GM19023 (cell line): Measurements from ENCODE around the gene COL23A1.

Experiments
- ATAC-seq: cut with Tn5 transposase; IDR thresholded peaks from one replicate; pipeline ENCODE4 v1.9.1; 2021; ENCODE audit warnings: mild to moderate bottlenecking, moderate library complexity; ENCODE audit not compliant: unreplicated experiment

The COL23A1 gene

GRCh38 chr5:178515776-178516503 lies 74.3 kb downstream of the COL23A1 start:
- ATAC-seq, result no peak

- ATAC-seq, result no peak
Measured at GRCh38 chr5:178514851-178515418, 75.3 kb downstream of the COL23A1 start.

GRCh38 chr5:178511172-178511571 lies 79.0 kb downstream of the COL23A1 start:
- ATAC-seq, result no peak

- no peak for ATAC-seq
Measured at GRCh38 chr5:178509491-178510057, 80.6 kb downstream of the COL23A1 start.

- ATAC-seq, result no peak
Measured at GRCh38 chr5:178507151-178507932, 82.9 kb downstream of the COL23A1 start.

GRCh38 chr5:178505639-178506407 lies 84.4 kb downstream of the COL23A1 start:
- no peak for ATAC-seq

DNA sequence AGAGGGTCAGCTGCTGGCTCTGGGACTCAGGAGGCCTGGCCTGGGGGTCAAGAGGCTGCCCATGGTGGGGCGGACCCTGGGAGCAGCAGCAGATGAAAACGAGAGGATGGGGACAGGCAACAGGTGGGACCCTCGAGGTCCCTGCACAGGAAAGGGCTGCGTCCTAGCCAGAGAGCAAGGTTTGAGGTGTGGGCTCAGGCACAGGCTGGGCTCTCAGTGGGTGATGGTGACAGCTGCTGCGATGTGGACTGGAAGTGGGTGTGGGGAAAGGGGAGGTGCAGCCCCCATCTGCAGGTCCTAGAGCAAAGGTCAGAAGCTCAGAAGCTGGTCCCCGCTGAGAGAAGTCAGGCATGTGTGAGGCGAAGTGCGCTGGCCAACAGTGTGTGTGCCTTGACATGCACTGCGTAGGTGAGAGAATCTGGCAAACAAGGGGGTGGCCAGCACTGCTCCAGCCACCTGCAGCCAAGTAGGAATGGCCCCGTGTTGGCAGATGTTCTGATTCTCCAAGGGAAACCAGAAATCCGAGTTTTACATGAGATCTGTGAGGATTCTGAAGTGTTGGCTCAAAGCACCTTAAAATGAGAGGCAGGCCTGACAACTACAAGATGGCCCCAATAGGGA lies 85.7 kb downstream of the COL23A1 start:
- no peak for ATAC-seq

- ATAC-seq, result no peak
Measured at GRCh38 chr5:178502401-178503100, 87.6 kb downstream of the COL23A1 start.

GRCh38 chr5:178499352-178499751 lies 90.8 kb downstream of the COL23A1 start:
- no peak for ATAC-seq

DNA sequence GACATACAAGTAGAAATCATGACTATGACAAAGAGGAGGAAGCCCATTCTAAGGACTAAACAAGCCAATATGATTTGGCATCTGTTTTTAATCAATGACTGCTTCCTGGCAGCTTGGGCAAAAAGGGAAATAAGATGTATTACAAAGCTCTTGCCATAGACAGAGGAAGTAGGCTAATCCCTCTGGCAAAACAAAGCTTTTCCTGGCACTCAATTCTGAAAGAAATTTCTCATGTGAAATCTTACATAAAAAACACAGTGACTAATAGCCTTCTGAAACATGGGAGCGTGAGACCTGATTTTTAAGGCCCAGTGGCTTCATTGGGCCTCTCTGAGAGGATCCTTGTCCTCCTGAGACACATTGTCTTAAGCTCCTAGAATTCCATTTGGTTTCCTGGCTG lies 93.6 kb downstream of the COL23A1 start:
- ATAC-seq, result no peak

- ATAC-seq, result no peak
Measured at GRCh38 chr5:178496214-178496613, 94.0 kb downstream of the COL23A1 start.

- no peak for ATAC-seq
Measured at GRCh38 chr5:178495706-178496105, 94.5 kb downstream of the COL23A1 start.

- no peak for ATAC-seq
Measured at GRCh38 chr5:178492278-178492677, 97.9 kb downstream of the COL23A1 start.

DNA sequence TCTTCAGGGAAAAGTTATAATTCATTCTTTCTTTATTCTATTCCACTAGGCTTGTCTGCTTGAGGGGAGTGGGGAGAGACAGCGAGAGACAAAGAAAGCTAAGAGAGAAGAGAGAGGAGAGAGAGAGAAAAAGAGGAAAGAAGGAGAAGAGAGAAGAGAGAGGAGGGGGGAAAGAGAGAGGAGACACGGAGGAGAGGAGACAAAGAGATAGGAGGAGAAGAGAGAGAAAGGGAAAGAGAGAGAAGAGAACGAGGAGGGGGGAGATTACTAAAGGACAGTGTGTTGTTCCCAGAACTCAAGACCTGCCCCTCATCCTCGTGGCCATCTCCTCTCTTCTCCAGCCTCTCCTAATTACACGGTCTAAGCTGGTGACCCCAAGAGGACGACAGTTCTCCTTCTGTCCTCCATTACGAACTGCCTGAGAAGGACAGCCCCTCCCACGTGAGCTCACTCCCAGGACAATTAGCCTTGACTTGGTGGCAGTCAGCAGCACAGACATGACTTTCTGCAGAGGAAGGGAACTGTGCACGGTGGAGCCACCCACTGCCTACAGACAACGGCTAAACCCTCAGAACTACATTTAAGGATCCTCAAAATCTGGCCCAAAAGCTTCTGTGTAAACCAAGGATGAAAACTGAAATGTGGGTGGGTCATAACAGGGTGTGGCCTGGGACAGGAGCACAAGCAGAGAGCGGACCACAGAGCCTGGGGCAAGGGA lies 99.1 kb downstream of the COL23A1 start:
- ATAC-seq, result no peak

DNA sequence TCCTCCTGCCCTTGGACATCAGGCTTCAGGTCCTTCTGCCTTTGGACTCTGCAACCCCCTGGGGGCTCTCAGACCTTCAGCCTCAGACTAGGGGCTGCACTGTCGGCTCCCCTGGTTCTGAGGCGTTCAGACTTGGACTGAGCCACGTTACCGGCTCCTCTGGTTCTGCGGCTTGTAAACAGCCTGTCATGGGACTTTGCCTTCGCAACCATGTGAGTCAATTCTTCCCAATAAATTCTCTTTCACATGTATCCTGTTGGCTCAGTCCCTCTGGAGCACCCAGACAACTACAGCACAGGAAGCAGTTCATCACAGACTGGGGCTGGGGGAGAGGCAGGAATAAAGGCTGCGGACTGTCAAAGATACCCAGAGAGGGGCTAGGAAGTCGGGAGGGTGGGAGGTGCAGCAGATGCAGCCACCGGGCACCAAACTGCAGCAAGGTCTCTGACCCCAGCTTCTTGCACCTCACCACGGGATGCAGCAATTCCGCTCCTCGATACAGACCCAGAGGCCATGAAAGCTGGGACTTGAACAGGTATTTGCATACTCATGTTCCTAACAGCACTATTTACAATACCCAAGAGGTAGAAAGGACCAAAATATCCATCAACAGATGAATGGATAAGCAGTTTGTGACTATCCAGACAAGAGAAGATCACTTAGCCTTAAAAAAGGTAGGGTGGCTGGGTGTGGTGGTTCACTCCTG lies 100.8 kb downstream of the COL23A1 start:
- ATAC-seq, result no peak

GRCh38 chr5:178488696-178489095 lies 101.5 kb downstream of the COL23A1 start:
- no peak for ATAC-seq

- ATAC-seq, result no peak
Measured at GRCh38 chr5:178487911-178488600, 102.1 kb downstream of the COL23A1 start.
